HEK293 (cell line): Measurements from ENCODE around the gene OR10A6.
A peak's percentile ranks its signal among the peaks of the same experiment; 100 is the strongest.

Experiments
- CTCF ChIA-PET: fragments of 350-600 bp; formaldehyde crosslinking; extraction: SDS; loops from one replicate; lab custom pipeline; 2021; ENCODE audit warnings: antibody characterized with exemption; lab: Yijun Ruan, JAX
- POLR2A ChIA-PET: fragments of 300-600 bp; formaldehyde crosslinking; extraction: SDS; loops from one replicate; lab custom pipeline; 2020; ENCODE audit warnings: antibody characterized with exemption, inconsistent platforms; lab: Yijun Ruan, JAX
- H3K27ac ChIP-seq: fragments of 200-500 bp; sonication (Bioruptor generic); 2 replicates; pipeline ENCODE4 v1.5.1; 2014; ENCODE audit warnings: low read depth, low read length, control low read depth, inconsistent platforms; ENCODE audit errors: extremely low read depth
- H3K36me3 ChIP-seq, 2 experiments: fragments of 200-500 bp in 1 of 2; sonication (Bioruptor generic) in 1 of 2; 1 replicate in 1 of 2; 2 replicates in 1 of 2; pipeline ENCODE4 v1.5.1; 2014 to 2017; ENCODE audit warnings: inconsistent platforms in 2 of 2, low read length in 2 of 2; ENCODE audit not compliant: control insufficient read depth in 2 of 2, insufficient read depth in 1 of 2
- H3K4me1 ChIP-seq: fragments of 200-500 bp; sonication (Bioruptor generic); 2 replicates; pipeline ENCODE4 v1.5.1; 2014; ENCODE audit warnings: mild to moderate bottlenecking, low read length, inconsistent platforms; ENCODE audit not compliant: control insufficient read depth, insufficient read depth
- H3K4me3 ChIP-seq: 2 replicates; pipeline ENCODE4 v1.5.1; 2011; ENCODE audit warnings: low read depth, mild to moderate bottlenecking, control low read depth, low read length, moderate library complexity
- H3K9me3 ChIP-seq: fragments of 200-500 bp; sonication (Bioruptor generic); 2 replicates; pipeline ENCODE4 v1.5.1; 2014; ENCODE audit warnings: low read depth, low read length, inconsistent platforms; ENCODE audit not compliant: control insufficient read depth, insufficient read depth
- BCL11A ChIP-seq: fragments of 450-650 bp; formaldehyde crosslinking; IDR thresholded peaks from 2 replicates; pipeline ENCODE4 v1.5.1; 2016; ENCODE audit warnings: low read depth, missing biosample characterization, missing genetic modification characterization
- EGR2 ChIP-seq: fragments of 450-650 bp; formaldehyde crosslinking; IDR thresholded peaks from 2 replicates; pipeline ENCODE4 v1.5.1; 2016; ENCODE audit warnings: low read depth, missing biosample characterization, missing genetic modification characterization
- HOXC10 ChIP-seq: sonication (generic); formaldehyde crosslinking; IDR thresholded peaks from 2 replicates; pipeline ENCODE4 v1.8.1; 2023; ENCODE audit warnings: mild to moderate bottlenecking, missing genetic modification reagents
- PRDM2 ChIP-seq: fragments of 450-650 bp; formaldehyde crosslinking; IDR thresholded peaks from 2 replicates; pipeline ENCODE4 v1.5.1; 2016; ENCODE audit warnings: missing biosample characterization, missing genetic modification characterization, borderline replicate concordance
- SETDB1 ChIP-seq: IDR thresholded peaks from one replicate; pipeline ENCODE4 v1.6.1; 2017; ENCODE audit warnings: mild to moderate bottlenecking, low read length, moderate library complexity, mixed read lengths; ENCODE audit not compliant: insufficient read length
- TCF7L2 ChIP-seq: IDR thresholded peaks from 2 replicates; pipeline ENCODE4 v1.6.1; 2011; ENCODE audit warnings: low read depth, mild to moderate bottlenecking, inconsistent platforms, low read length, moderate library complexity, borderline replicate concordance
- YY1 ChIP-seq: fragments of 450-650 bp; formaldehyde crosslinking; IDR thresholded peaks from 2 replicates; pipeline ENCODE4 v1.5.1; 2018; ENCODE audit warnings: missing biosample characterization, missing genetic modification characterization
- ZBTB21 ChIP-seq: fragments of 450-650 bp; formaldehyde crosslinking; IDR thresholded peaks from 2 replicates; pipeline ENCODE4 v1.5.1; 2017; ENCODE audit warnings: missing biosample characterization, missing genetic modification characterization
- ZNF138 ChIP-seq: fragments of 450-650 bp; formaldehyde crosslinking; IDR thresholded peaks from 2 replicates; pipeline ENCODE4 v1.5.1; 2016; ENCODE audit warnings: missing biosample characterization, missing genetic modification characterization, borderline replicate concordance
- ZNF18 ChIP-seq: fragments of 450-650 bp; formaldehyde crosslinking; IDR thresholded peaks from 2 replicates; pipeline ENCODE4 v1.5.1; 2016; ENCODE audit warnings: missing biosample characterization, missing genetic modification characterization
- ZNF184 ChIP-seq: fragments of 450-650 bp; IDR thresholded peaks from 2 replicates; pipeline ENCODE4 v1.5.1; 2018; ENCODE audit warnings: missing biosample characterization, mild to moderate bottlenecking, missing genetic modification characterization
- ZNF335 ChIP-seq: fragments of 450-650 bp; formaldehyde crosslinking; conservative IDR thresholded peaks from 2 replicates; pipeline ENCODE4 v1.5.1; 2016; ENCODE audit warnings: missing biosample characterization, missing genetic modification characterization
- ZNF350 ChIP-seq: fragments of 450-650 bp; formaldehyde crosslinking; IDR thresholded peaks from 2 replicates; pipeline ENCODE4 v1.5.0; 2017; ENCODE audit warnings: missing biosample characterization, mild to moderate bottlenecking, missing genetic modification characterization
- ZNF548 ChIP-seq: fragments of 450-650 bp; formaldehyde crosslinking; IDR thresholded peaks from 2 replicates; pipeline ENCODE4 v1.5.1; 2016; ENCODE audit warnings: missing biosample characterization, missing genetic modification characterization
- ZNF560 ChIP-seq: fragments of 450-650 bp; formaldehyde crosslinking; IDR thresholded peaks from 2 replicates; pipeline ENCODE4 v1.5.1; 2017; ENCODE audit warnings: missing biosample characterization, missing genetic modification characterization, borderline replicate concordance
- ZNF654 ChIP-seq: fragments of 450-650 bp; formaldehyde crosslinking; IDR thresholded peaks from 2 replicates; pipeline ENCODE4 v1.5.1; 2016; ENCODE audit warnings: low read depth, missing biosample characterization, missing genetic modification characterization
- ZNF776 ChIP-seq: fragments of 450-650 bp; formaldehyde crosslinking; IDR thresholded peaks from 2 replicates; pipeline ENCODE4 v1.5.0; 2017; ENCODE audit warnings: missing biosample characterization, missing genetic modification characterization, borderline replicate concordance
- ZNF785 ChIP-seq: fragments of 450-650 bp; formaldehyde crosslinking; IDR thresholded peaks from 2 replicates; pipeline ENCODE4 v1.5.1; 2016; ENCODE audit warnings: missing biosample characterization, missing genetic modification characterization
- ZNF843 ChIP-seq: fragments of 450-650 bp; formaldehyde crosslinking; IDR thresholded peaks from 2 replicates; pipeline ENCODE4 v1.5.1; 2016; ENCODE audit warnings: missing biosample characterization, missing genetic modification characterization
- TF ChIP-seq, protein P1 (sequence below): sonication (generic); formaldehyde crosslinking; IDR thresholded peaks from 2 replicates; pipeline ENCODE4 v1.8.1; 2022; ENCODE audit warnings: mild to moderate bottlenecking, moderate library complexity, missing genetic modification reagents
- TF ChIP-seq, protein P2 (sequence below): fragments of 450-650 bp; formaldehyde crosslinking; IDR thresholded peaks from 2 replicates; pipeline ENCODE4 v1.5.1; 2016; ENCODE audit warnings: missing biosample characterization, missing genetic modification characterization

Gene OR10A6

GRCh38 chr11:7892840-7893254, 38.2 kb downstream of the OR10A6 start:
- CTCF ChIA-PET: interaction anchor here (0.5 to 6.8 kb wide), 28 partner anchors 9 to 577 kb away, joined by 3 to 85 read pairs (median 4); partner anchors contain the start of gene EIF3F
- no peaks in the 10 kb centered on the region for H3K9me3 ChIP-seq
- TF ChIP-seq, protein P1, sequence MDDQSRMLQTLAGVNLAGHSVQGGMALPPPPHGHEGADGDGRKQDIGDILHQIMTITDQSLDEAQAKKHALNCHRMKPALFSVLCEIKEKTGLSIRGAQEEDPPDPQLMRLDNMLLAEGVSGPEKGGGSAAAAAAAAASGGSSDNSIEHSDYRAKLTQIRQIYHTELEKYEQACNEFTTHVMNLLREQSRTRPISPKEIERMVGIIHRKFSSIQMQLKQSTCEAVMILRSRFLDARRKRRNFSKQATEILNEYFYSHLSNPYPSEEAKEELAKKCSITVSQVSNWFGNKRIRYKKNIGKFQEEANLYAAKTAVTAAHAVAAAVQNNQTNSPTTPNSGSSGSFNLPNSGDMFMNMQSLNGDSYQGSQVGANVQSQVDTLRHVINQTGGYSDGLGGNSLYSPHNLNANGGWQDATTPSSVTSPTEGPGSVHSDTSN (CRISPR knock-in tag): no peak
- TF ChIP-seq ZNF654 (peak; percentile 80), ZNF184 (tag by site-specific recombination) (no peak), ZNF18 (tag by site-specific recombination) (no peak), ZNF548 (tag by site-specific recombination) (no peak), ZNF785 (tag by site-specific recombination) (no peak), ZNF560 (tag by site-specific recombination) (no peak)
- POLR2A ChIA-PET: interaction anchor here (0.6 to 1.4 kb wide), 2 partner anchors 81 to 94 kb away, joined by 3 to 9 read pairs; partner anchors contain the start of gene EIF3F
- H3K4me1 ChIP-seq: no peaks in the 10 kb centered on the region
- no peaks in the 10 kb centered on the region for H3K36me3 ChIP-seq
- no peak overlapping the region for H3K4me3 ChIP-seq
- H3K27ac ChIP-seq: no peak overlapping the region

GRCh38 chr11:7892059-7892699, 38.9 kb downstream of the OR10A6 start:
- H3K4me3 ChIP-seq: no peak overlapping the region
- ChIA-PET POLR2A (interaction anchor here (1.4 kb wide), 1 partner anchor 95 kb away, joined by 9 read pairs; the partner anchor contains the start of gene EIF3F), CTCF (interaction anchor here (0.5 to 6.8 kb wide), 20 partner anchors 8 to 207 kb away, joined by 3 to 85 read pairs (median 5); partner anchors contain the start of gene EIF3F)
- H3K9me3 ChIP-seq: no peaks in the 10 kb centered on the region
- no peak overlapping the region for H3K27ac ChIP-seq
- H3K4me1 ChIP-seq: no peaks in the 10 kb centered on the region
- H3K36me3 ChIP-seq: no peaks in the 10 kb centered on the region
- TF ChIP-seq PRDM2 (tag by site-specific recombination) (no peak), HOXC10 (CRISPR knock-in tag) (no peak), ZNF138 (tag by site-specific recombination) (no peak), YY1 (tag by site-specific recombination) (no peak), ZNF843 (no peak), ZBTB21 (no peak), ZNF776 (tag by site-specific recombination) (no peak), EGR2 (tag by site-specific recombination) (no peak), ZNF335 (tag by site-specific recombination) (no peak), TCF7L2 (no peak), ZNF350 (tag by site-specific recombination) (no peak), SETDB1 (no peak), BCL11A (tag by site-specific recombination) (no peak)
- TF ChIP-seq, protein P2, sequence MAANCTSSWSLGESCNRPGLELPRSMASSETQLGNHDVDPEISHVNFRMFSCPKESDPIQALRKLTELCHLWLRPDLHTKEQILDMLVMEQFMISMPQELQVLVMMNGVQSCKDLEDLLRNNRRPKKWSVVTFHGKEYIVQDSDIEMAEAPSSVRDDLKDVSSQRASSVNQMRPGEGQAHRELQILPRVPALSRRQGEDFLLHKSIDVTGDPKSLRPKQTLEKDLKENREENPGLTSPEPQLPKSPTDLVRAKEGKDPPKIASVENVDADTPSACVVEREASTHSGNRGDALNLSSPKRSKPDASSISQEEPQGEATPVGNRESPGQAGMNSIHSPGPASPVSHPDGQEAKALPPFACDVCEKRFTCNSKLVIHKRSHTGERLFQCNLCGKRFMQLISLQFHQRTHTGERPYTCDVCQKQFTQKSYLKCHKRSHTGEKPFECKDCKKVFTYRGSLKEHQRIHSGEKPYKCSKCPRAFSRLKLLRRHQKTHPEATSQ: no peak
- TF ChIP-seq, protein P1 (CRISPR knock-in tag): no peak
